Measurements from ENCODE around the gene ZNF644. TPM values are rescaled to one million over a fixed set of nuclear protein-coding genes. Genes with fewer than 3 reads are reported as not detected.

ZNF644 gene
- total RNA-seq, 1 donor from 2014 or later = 76.5 TPM

DNA sequence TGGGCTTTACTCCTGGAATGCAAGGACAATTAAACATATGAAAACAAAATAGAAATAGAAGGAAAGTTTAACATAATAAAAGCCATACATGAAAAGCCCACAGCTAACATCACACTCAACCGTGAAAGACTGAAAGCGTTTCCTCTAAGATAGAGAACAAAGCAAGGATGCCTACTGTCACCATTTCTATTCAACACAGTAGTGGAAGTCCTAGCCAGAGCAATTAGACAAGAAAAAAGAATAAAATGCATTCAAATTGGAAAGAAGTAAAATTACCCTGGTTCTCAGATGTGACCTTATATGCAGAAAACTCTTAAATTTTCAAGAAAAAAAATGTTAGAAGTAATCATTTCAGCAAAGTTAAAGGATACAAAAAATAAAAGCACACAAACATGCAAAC is 34.0 kb downstream of the ZNF644 start:
- Histone ChIP-seq H3K4me1 (ENCODE audit: insufficient read depth, low read length) (no peaks in the 10 kb centered on the region), H3K27me3 (ENCODE audit: insufficient read depth, low read length) (no peaks in the 10 kb centered on the region), H2AFZ (ENCODE audit: low read depth, low read length) (no peak overlapping the region), H4K20me1 (ENCODE audit: insufficient read depth, low read length) (peaks cover 90% of the 10 kb centered on the region), H3K9ac (ENCODE audit: low read length) (no peak overlapping the region), H3K4me3 (ENCODE audit: insufficient read depth, low read depth, low read length) (no peak overlapping the region), H3K4me2 (ENCODE audit: low read length) (no peak overlapping the region), H3K9me3 (ENCODE audit: insufficient read depth, low read depth, low read length) (no peaks in the 10 kb centered on the region), H3K36me3 (ENCODE audit: insufficient read depth, low read length) (no peaks in the 10 kb centered on the region), H3K79me2 (ENCODE audit: insufficient read depth, low read length) (peaks cover 100% of the 10 kb centered on the region), H3K27ac (ENCODE audit: low read depth, low read length) (no peak overlapping the region)
- H3K27me3 Mint-ChIP-seq (ENCODE audit: low read depth, unreplicated experiment) = no peaks in the 10 kb centered on the region
- no peak overlapping the region for H3K27ac Mint-ChIP-seq (ENCODE audit: unreplicated experiment)
- FAIRE-seq (no peak), DNase-seq (ENCODE audit: low read depth) (no peak)
- H3K4me3 Mint-ChIP-seq (ENCODE audit: unreplicated experiment) = no peak overlapping the region
- TF ChIP-seq, protein P1, sequence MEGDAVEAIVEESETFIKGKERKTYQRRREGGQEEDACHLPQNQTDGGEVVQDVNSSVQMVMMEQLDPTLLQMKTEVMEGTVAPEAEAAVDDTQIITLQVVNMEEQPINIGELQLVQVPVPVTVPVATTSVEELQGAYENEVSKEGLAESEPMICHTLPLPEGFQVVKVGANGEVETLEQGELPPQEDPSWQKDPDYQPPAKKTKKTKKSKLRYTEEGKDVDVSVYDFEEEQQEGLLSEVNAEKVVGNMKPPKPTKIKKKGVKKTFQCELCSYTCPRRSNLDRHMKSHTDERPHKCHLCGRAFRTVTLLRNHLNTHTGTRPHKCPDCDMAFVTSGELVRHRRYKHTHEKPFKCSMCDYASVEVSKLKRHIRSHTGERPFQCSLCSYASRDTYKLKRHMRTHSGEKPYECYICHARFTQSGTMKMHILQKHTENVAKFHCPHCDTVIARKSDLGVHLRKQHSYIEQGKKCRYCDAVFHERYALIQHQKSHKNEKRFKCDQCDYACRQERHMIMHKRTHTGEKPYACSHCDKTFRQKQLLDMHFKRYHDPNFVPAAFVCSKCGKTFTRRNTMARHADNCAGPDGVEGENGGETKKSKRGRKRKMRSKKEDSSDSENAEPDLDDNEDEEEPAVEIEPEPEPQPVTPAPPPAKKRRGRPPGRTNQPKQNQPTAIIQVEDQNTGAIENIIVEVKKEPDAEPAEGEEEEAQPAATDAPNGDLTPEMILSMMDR (IDR thresholded peaks at IDR 0.05; ENCODE audit: insufficient read depth, low read depth, low read length) = no peak
- no peak for TF ChIP-seq EZH2 (IDR thresholded peaks at IDR 0.05; ENCODE audit: insufficient read depth, low read length)
- peaks cover 3% of the 10 kb centered on the region for H3K4me1 Mint-ChIP-seq (ENCODE audit: low read depth, unreplicated experiment)
- no peaks in the 10 kb centered on the region for H3K9me3 Mint-ChIP-seq (ENCODE audit: unreplicated experiment)
- H3K36me3 Mint-ChIP-seq (ENCODE audit: low read depth, unreplicated experiment) = peaks cover 14% of the 10 kb centered on the region

DNA sequence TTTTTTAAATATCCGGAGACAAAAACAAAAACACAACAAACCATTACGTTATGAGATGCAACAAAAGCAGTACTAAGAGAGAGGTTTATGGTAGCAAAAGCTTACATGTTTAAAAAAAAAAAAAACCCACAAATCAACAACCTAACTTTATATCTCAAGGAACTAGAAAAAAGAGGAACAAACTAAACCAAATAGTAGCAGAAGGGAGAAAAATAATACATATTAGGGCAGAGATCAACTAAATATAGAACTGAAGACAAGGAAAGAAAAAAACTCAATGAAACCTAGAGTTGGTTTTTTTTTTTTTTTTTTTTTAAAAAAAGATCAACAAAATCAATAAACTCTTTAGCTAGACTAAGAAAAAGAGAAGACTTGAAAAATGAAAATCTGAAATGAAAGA is 34.9 kb downstream of the ZNF644 start:
- Histone ChIP-seq H3K36me3 (ENCODE audit: insufficient read depth, low read length) (no peaks in the 10 kb centered on the region), H3K9me3 (ENCODE audit: insufficient read depth, low read depth, low read length) (no peaks in the 10 kb centered on the region), H3K4me3 (ENCODE audit: insufficient read depth, low read depth, low read length) (no peak overlapping the region), H2AFZ (ENCODE audit: low read depth, low read length) (no peak overlapping the region), H3K27ac (ENCODE audit: low read depth, low read length) (no peak overlapping the region), H3K4me1 (ENCODE audit: insufficient read depth, low read length) (no peaks in the 10 kb centered on the region), H3K27me3 (ENCODE audit: insufficient read depth, low read length) (no peaks in the 10 kb centered on the region), H4K20me1 (ENCODE audit: insufficient read depth, low read length) (peaks cover 88% of the 10 kb centered on the region), H3K9ac (ENCODE audit: low read length) (no peak overlapping the region), H3K79me2 (ENCODE audit: insufficient read depth, low read length) (peaks cover 100% of the 10 kb centered on the region), H3K4me2 (ENCODE audit: low read length) (no peak overlapping the region)
- TF ChIP-seq, protein P1 (IDR thresholded peaks at IDR 0.05; ENCODE audit: insufficient read depth, low read depth, low read length) = no peak
- TF ChIP-seq EZH2 (IDR thresholded peaks at IDR 0.05; ENCODE audit: insufficient read depth, low read length) = no peak
- Mint-ChIP-seq H3K27me3 (ENCODE audit: low read depth, unreplicated experiment) (no peaks in the 10 kb centered on the region), H3K9me3 (ENCODE audit: unreplicated experiment) (no peaks in the 10 kb centered on the region), H3K36me3 (ENCODE audit: low read depth, unreplicated experiment) (peaks cover 14% of the 10 kb centered on the region), H3K27ac (ENCODE audit: unreplicated experiment) (no peak overlapping the region), H3K4me3 (ENCODE audit: unreplicated experiment) (no peak overlapping the region), H3K4me1 (ENCODE audit: low read depth, unreplicated experiment) (peaks cover 2% of the 10 kb centered on the region)
- no peak for DNase-seq (ENCODE audit: low read depth)
- FAIRE-seq = no peak

DNA sequence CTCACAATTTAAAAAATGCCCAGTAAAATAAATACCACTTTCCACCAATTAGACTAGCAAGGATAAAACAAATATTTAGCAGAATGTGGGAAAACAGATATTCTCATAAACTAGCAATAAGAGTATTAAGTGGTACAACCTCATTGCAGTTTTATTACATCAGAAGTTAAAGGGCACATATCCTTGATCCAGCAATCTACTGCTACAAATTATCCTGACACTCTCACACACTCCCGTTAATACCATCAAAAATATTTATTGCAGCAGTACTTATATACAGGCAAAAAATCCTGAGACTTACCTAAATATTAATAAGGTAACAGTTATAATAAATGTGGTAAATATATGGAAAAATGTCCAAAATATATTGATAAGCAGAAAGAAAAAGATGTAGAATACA is 44.3 kb downstream of the ZNF644 start:
- peaks cover 50% of the 10 kb centered on the region for H4K20me1 ChIP-seq (ENCODE audit: insufficient read depth, low read length)
- H3K9me3 ChIP-seq (ENCODE audit: insufficient read depth, low read depth, low read length) = no peaks in the 10 kb centered on the region
- Mint-ChIP-seq H3K4me3 (ENCODE audit: unreplicated experiment) (no peak overlapping the region), H3K9me3 (ENCODE audit: unreplicated experiment) (no peaks in the 10 kb centered on the region), H3K36me3 (ENCODE audit: low read depth, unreplicated experiment) (peaks cover 7% of the 10 kb centered on the region), H3K27me3 (ENCODE audit: low read depth, unreplicated experiment) (no peaks in the 10 kb centered on the region), H3K4me1 (ENCODE audit: low read depth, unreplicated experiment) (peaks cover 30% of the 10 kb centered on the region), H3K27ac (ENCODE audit: unreplicated experiment) (no peak overlapping the region)
- H3K36me3 ChIP-seq (ENCODE audit: insufficient read depth, low read length) = peaks cover 6% of the 10 kb centered on the region
- no peak overlapping the region for H3K4me2 ChIP-seq (ENCODE audit: low read length)
- peaks cover 81% of the 10 kb centered on the region for H3K79me2 ChIP-seq (ENCODE audit: insufficient read depth, low read length)
- H3K4me1 ChIP-seq (ENCODE audit: insufficient read depth, low read length) = peaks cover 12% of the 10 kb centered on the region
- no peak overlapping the region for H3K27ac ChIP-seq (ENCODE audit: low read depth, low read length)
- no peak for FAIRE-seq
- H3K4me3 ChIP-seq (ENCODE audit: insufficient read depth, low read depth, low read length) = no peak overlapping the region
- DNase-seq (ENCODE audit: low read depth) = no peak
- no peak for TF ChIP-seq EZH2 (IDR thresholded peaks at IDR 0.05; ENCODE audit: insufficient read depth, low read length)
- TF ChIP-seq, protein P1 (IDR thresholded peaks at IDR 0.05; ENCODE audit: insufficient read depth, low read depth, low read length) = no peak
- H2AFZ ChIP-seq (ENCODE audit: low read depth, low read length) = no peak overlapping the region
- H3K27me3 ChIP-seq (ENCODE audit: insufficient read depth, low read length) = no peaks in the 10 kb centered on the region
- H3K9ac ChIP-seq (ENCODE audit: low read length) = no peak overlapping the region
